WTC11 (cell line): ENCODE results near the gene CLCN4. TPM values are rescaled to one million over a fixed set of nuclear protein-coding genes. Genes with fewer than 3 reads are reported as not detected.

Experiments
- ATAC-seq: fragments of 200-7000 bp; cut with Tn5 transposase; 2 replicates; pipeline ENCODE4 v1.10.0; 2021; ENCODE audit warnings: mild to moderate bottlenecking, moderate library complexity
- CTCF ChIA-PET: fragments of 300-600 bp; sonication (Branson Sonifier 250); formaldehyde crosslinking; loops from one replicate; lab custom pipeline; 2021; ENCODE audit warnings: antibody characterized with exemption; lab: Charles Lee
- POLR2A ChIA-PET: fragments of 350-600 bp; sonication (Branson Sonifier 250); formaldehyde crosslinking; loops from one replicate; lab custom pipeline; 2021; ENCODE audit warnings: antibody characterized with exemption; lab: Charles Lee
- DNase-seq: peaks from one replicate; pipeline ENCODE4 v3.0.0; 2021; ENCODE audit warnings: low spot score
- H3K27ac Mint-ChIP-seq: 2 replicates; pipeline ENCODE4 v1.8.0; 2021; ENCODE audit warnings: mixed read lengths
- H3K27me3 Mint-ChIP-seq: 2 replicates; pipeline ENCODE4 v1.8.0; 2021; ENCODE audit warnings: low read depth, mild to moderate bottlenecking, moderate library complexity, mixed read lengths
- H3K36me3 Mint-ChIP-seq: 2 replicates; pipeline ENCODE4 v1.8.0; 2021; ENCODE audit warnings: mixed read lengths
- H3K4me1 Mint-ChIP-seq: 2 replicates; pipeline ENCODE4 v1.8.0; 2022; ENCODE audit warnings: mixed read lengths
- H3K4me3 Mint-ChIP-seq: 2 replicates; pipeline ENCODE4 v1.8.0; 2021; ENCODE audit warnings: mild to moderate bottlenecking, moderate library complexity, mixed read lengths
- H3K9me3 Mint-ChIP-seq: 2 replicates; pipeline ENCODE4 v1.8.0; 2021; ENCODE audit warnings: mixed read lengths
- CREM ChIP-seq: sonication (generic); formaldehyde crosslinking; IDR thresholded peaks from 2 replicates; pipeline ENCODE4 v1.8.1; 2022; ENCODE audit warnings: mild to moderate bottlenecking, missing genetic modification reagents, moderate library complexity
- EMX1 ChIP-seq: fragments of 250-450 bp; sonication (Bioruptor Pico); IDR thresholded peaks from 2 replicates; pipeline ENCODE4 v1.8.0; 2021; ENCODE audit warnings: mild to moderate bottlenecking
- ERG ChIP-seq: fragments of 250-450 bp; sonication (Bioruptor Pico); IDR thresholded peaks from 2 replicates; pipeline ENCODE4 v1.8.0; 2021; ENCODE audit warnings: mild to moderate bottlenecking
- ETV6 ChIP-seq: sonication (generic); formaldehyde crosslinking; IDR thresholded peaks from 2 replicates; pipeline ENCODE4 v1.8.1; 2022; ENCODE audit warnings: mild to moderate bottlenecking, missing genetic modification reagents
- FOXP4 ChIP-seq: sonication (generic); formaldehyde crosslinking; IDR thresholded peaks from 2 replicates; pipeline ENCODE4 v1.8.0; 2022; ENCODE audit warnings: mild to moderate bottlenecking, missing genetic modification reagents
- GABPB1 ChIP-seq: sonication (generic); formaldehyde crosslinking; IDR thresholded peaks from 2 replicates; pipeline ENCODE4 v1.8.1; 2023; ENCODE audit warnings: mild to moderate bottlenecking, missing genetic modification reagents
- MYBL2 ChIP-seq: sonication (generic); formaldehyde crosslinking; IDR thresholded peaks from 2 replicates; pipeline ENCODE4 v1.8.1; 2023; ENCODE audit warnings: mild to moderate bottlenecking, moderate library complexity, missing genetic modification reagents
- NFATC4 ChIP-seq: fragments of 250-450 bp; sonication (Bioruptor Pico); IDR thresholded peaks from 2 replicates; pipeline ENCODE4 v1.9.0; 2021; ENCODE audit warnings: mild to moderate bottlenecking
- NR3C1 ChIP-seq: sonication (generic); formaldehyde crosslinking; conservative IDR thresholded peaks from 2 replicates; pipeline ENCODE4 v1.8.1; 2023; ENCODE audit warnings: low read depth, mild to moderate bottlenecking, missing genetic modification reagents
- PRRX2 ChIP-seq: fragments of 250-450 bp; sonication (Bioruptor Pico); IDR thresholded peaks from 2 replicates; pipeline ENCODE4 v1.8.0; 2021; ENCODE audit warnings: mild to moderate bottlenecking
- RELA ChIP-seq: sonication (generic); formaldehyde crosslinking; IDR thresholded peaks from 2 replicates; pipeline ENCODE4 v1.8.1; 2022; ENCODE audit warnings: missing genetic modification reagents, mild to moderate bottlenecking, borderline replicate concordance
- RORB ChIP-seq: fragments of 250-450 bp; sonication (Bioruptor Pico); IDR thresholded peaks from 2 replicates; pipeline ENCODE4 v1.9.0; 2021; ENCODE audit warnings: mild to moderate bottlenecking
- SMAD4 ChIP-seq: sonication (generic); formaldehyde crosslinking; IDR thresholded peaks from 2 replicates; pipeline ENCODE4 v1.8.0; 2022; ENCODE audit warnings: mild to moderate bottlenecking, missing genetic modification reagents
- TEAD1 ChIP-seq: sonication (generic); formaldehyde crosslinking; IDR thresholded peaks from 2 replicates; pipeline ENCODE4 v1.8.0; 2022; ENCODE audit warnings: mild to moderate bottlenecking, missing genetic modification reagents
- TP53 ChIP-seq: sonication (generic); formaldehyde crosslinking; IDR thresholded peaks from 2 replicates; pipeline ENCODE4 v1.8.1; 2023; ENCODE audit warnings: mild to moderate bottlenecking, missing genetic modification reagents
- ZNF219 ChIP-seq: sonication (generic); formaldehyde crosslinking; IDR thresholded peaks from 2 replicates; pipeline ENCODE4 v1.8.0; 2023; ENCODE audit warnings: missing genetic modification reagents, mild to moderate bottlenecking, borderline replicate concordance
- ZNF263 ChIP-seq: sonication (generic); formaldehyde crosslinking; IDR thresholded peaks from 2 replicates; pipeline ENCODE4 v1.8.1; 2022; ENCODE audit warnings: low read depth, mild to moderate bottlenecking, moderate library complexity, missing genetic modification reagents
- ZNF317 ChIP-seq: sonication (generic); formaldehyde crosslinking; IDR thresholded peaks from 2 replicates; pipeline ENCODE4 v1.8.1; 2023; ENCODE audit warnings: low read depth, mild to moderate bottlenecking, moderate library complexity, missing genetic modification reagents, borderline replicate concordance
- ZNF425 ChIP-seq: fragments of 250-450 bp; sonication (Bioruptor Pico); conservative IDR thresholded peaks from 2 replicates; pipeline ENCODE4 v1.9.0; 2021; ENCODE audit warnings: mild to moderate bottlenecking
- ZNF512 ChIP-seq: sonication (generic); formaldehyde crosslinking; IDR thresholded peaks from 2 replicates; pipeline ENCODE4 v1.8.1; 2022; ENCODE audit warnings: missing genetic modification reagents, borderline replicate concordance
- ZNF671 ChIP-seq: fragments of 250-450 bp; sonication (Bioruptor Pico); IDR thresholded peaks from 2 replicates; pipeline ENCODE4 v1.8.0; 2021; ENCODE audit warnings: mild to moderate bottlenecking
- total RNA-seq: library from RNA; stranded (reverse); gene quantifications from 3 replicates; pipeline ENCODE4 v1.2.3, GENCODE V29; 2021
- TF ChIP-seq, protein P1 (sequence below): sonication (generic); formaldehyde crosslinking; IDR thresholded peaks from 2 replicates; pipeline ENCODE4 v1.8.0; 2022; ENCODE audit warnings: mild to moderate bottlenecking, missing genetic modification reagents
- TF ChIP-seq, protein P2 (sequence below): fragments of 200-600 bp; IDR thresholded peaks from 2 replicates; pipeline ENCODE4 v1.8.0; 2022; ENCODE audit warnings: antibody characterized with exemption
- TF ChIP-seq, protein P3 (sequence below): sonication (generic); formaldehyde crosslinking; IDR thresholded peaks from 2 replicates; pipeline ENCODE4 v1.8.1; 2023; ENCODE audit warnings: mild to moderate bottlenecking, missing genetic modification reagents

Gene CLCN4
- total RNA-seq, 1 experiment from 2014 or later = 8.9 TPM

DNA sequence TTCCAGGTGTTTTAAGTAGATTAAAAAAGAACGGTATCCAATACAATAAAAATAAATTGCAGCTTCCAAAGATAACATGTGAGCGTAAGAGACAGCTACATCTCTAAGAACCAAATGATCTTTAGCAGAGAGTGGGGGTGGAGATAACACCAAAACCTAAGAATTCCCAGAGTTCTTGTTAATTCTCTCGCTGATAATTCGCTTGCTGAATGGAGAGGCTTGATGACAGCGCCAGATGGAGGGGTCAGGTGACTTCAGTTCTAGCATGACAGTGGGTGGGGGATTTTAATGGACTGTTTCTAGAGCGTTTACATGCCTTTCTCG lies 2.3 kb downstream of the CLCN4 start:
- CTCF ChIA-PET = no interaction called here
- no peaks in the 10 kb centered on the region for H3K9me3 Mint-ChIP-seq
- H3K36me3 Mint-ChIP-seq = no peaks in the 10 kb centered on the region
- H3K4me3 Mint-ChIP-seq = peak overlapping the region; percentile 52
- no peak for ATAC-seq
- TF ChIP-seq ETV6 (no peak), EMX1 (CRISPR knock-in tag) (no peak), ZNF671 (no peak), ZNF263 (CRISPR knock-in tag) (no peak), NR3C1 (CRISPR knock-in tag) (no peak), ZNF317 (CRISPR knock-in tag) (no peak), PRRX2 (CRISPR knock-in tag) (no peak), ZNF425 (no peak), RELA (CRISPR knock-in tag) (no peak), RORB (CRISPR knock-in tag) (no peak), CREM (CRISPR knock-in tag) (no peak), SMAD4 (CRISPR knock-in tag) (no peak)
- TF ChIP-seq, protein P1, sequence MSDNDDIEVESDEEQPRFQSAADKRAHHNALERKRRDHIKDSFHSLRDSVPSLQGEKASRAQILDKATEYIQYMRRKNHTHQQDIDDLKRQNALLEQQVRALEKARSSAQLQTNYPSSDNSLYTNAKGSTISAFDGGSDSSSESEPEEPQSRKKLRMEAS = no peak
- H3K27ac Mint-ChIP-seq = no peak overlapping the region
- POLR2A ChIA-PET = no interaction called here
- H3K27me3 Mint-ChIP-seq = no peaks in the 10 kb centered on the region
- H3K4me1 Mint-ChIP-seq = peaks cover 31% of the 10 kb centered on the region
- no peak for DNase-seq

- ChIA-PET POLR2A (no interaction called here), CTCF (no interaction called here)
- H3K4me3 Mint-ChIP-seq = no peak overlapping the region
- ATAC-seq = no peak
- no peaks in the 10 kb centered on the region for H3K36me3 Mint-ChIP-seq
- H3K27me3 Mint-ChIP-seq = no peaks in the 10 kb centered on the region
- TF ChIP-seq ZNF512 (CRISPR knock-in tag) = no peak
- TF ChIP-seq MYBL2 (CRISPR knock-in tag) = no peak
- TF ChIP-seq, protein P2, sequence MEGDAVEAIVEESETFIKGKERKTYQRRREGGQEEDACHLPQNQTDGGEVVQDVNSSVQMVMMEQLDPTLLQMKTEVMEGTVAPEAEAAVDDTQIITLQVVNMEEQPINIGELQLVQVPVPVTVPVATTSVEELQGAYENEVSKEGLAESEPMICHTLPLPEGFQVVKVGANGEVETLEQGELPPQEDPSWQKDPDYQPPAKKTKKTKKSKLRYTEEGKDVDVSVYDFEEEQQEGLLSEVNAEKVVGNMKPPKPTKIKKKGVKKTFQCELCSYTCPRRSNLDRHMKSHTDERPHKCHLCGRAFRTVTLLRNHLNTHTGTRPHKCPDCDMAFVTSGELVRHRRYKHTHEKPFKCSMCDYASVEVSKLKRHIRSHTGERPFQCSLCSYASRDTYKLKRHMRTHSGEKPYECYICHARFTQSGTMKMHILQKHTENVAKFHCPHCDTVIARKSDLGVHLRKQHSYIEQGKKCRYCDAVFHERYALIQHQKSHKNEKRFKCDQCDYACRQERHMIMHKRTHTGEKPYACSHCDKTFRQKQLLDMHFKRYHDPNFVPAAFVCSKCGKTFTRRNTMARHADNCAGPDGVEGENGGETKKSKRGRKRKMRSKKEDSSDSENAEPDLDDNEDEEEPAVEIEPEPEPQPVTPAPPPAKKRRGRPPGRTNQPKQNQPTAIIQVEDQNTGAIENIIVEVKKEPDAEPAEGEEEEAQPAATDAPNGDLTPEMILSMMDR = no peak
- no peak for TF ChIP-seq TEAD1
- no peak for TF ChIP-seq ERG (CRISPR knock-in tag)
- TF ChIP-seq NFATC4 = no peak
- TF ChIP-seq FOXP4 = no peak
- no peak for TF ChIP-seq GABPB1 (CRISPR knock-in tag)
- TF ChIP-seq, protein P1 = no peak
- TF ChIP-seq TP53 (CRISPR knock-in tag) = no peak
- TF ChIP-seq ZNF219 (CRISPR knock-in tag) = no peak
- TF ChIP-seq, protein P3, sequence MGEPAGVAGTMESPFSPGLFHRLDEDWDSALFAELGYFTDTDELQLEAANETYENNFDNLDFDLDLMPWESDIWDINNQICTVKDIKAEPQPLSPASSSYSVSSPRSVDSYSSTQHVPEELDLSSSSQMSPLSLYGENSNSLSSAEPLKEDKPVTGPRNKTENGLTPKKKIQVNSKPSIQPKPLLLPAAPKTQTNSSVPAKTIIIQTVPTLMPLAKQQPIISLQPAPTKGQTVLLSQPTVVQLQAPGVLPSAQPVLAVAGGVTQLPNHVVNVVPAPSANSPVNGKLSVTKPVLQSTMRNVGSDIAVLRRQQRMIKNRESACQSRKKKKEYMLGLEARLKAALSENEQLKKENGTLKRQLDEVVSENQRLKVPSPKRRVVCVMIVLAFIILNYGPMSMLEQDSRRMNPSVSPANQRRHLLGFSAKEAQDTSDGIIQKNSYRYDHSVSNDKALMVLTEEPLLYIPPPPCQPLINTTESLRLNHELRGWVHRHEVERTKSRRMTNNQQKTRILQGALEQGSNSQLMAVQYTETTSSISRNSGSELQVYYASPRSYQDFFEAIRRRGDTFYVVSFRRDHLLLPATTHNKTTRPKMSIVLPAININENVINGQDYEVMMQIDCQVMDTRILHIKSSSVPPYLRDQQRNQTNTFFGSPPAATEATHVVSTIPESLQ = no peak
- H3K9me3 Mint-ChIP-seq = no peaks in the 10 kb centered on the region
- no peak overlapping the region for H3K27ac Mint-ChIP-seq
- no peak for DNase-seq
- H3K4me1 Mint-ChIP-seq = peaks cover 31% of the 10 kb centered on the region
Observed at GRCh38 chrX:10160211-10160610, 3.4 kb downstream of the CLCN4 start.
